HepG2 (cell line): ENCODE data around the gene ZBED5. TPM values are rescaled to one million over a fixed set of nuclear protein-coding genes. Genes with fewer than 3 reads are reported as not detected.

Experiments used
- ATAC-seq: fragments of 200-7000 bp; cut with Tn5 transposase; 3 replicates; pipeline ENCODE4 v1.9.1; 2020; ENCODE audit warnings: mild to moderate bottlenecking, moderate library complexity
- BruUV-seq: library from RNA; stranded (reverse); fragments of 400-500 nt; replicated peaks from 2 replicates; lab custom pipeline; 2021; lab: Mats Ljungman, UMichigan
- CTCF ChIA-PET: fragments of 300-600 bp; formaldehyde crosslinking; extraction: SDS; loops from one replicate; lab custom pipeline; 2021; ENCODE audit warnings: low total read pairs, inconsistent platforms, low intra/inter-chr PET ratio; lab: Yijun Ruan, JAX
- POLR2A ChIA-PET: fragments of 350-600 bp; sonication (Branson Sonifier 250); formaldehyde crosslinking; loops from one replicate; lab custom pipeline; 2020; ENCODE audit warnings: antibody characterized with exemption, inconsistent platforms; lab: Yijun Ruan, JAX
- DNase-seq: peaks from one replicate; pipeline ENCODE4 v3.0.0-alpha.2; 2015; ENCODE audit warnings: low spot score
- FAIRE-seq: peaks from 3 replicates; lab custom pipeline; 2011; peaks lifted over from hg19 to GRCh38; lab: Jason Lieb, UNC
- H2AFZ ChIP-seq: one replicate; pipeline ENCODE4 v1.6.1; 2011; ENCODE audit warnings: low read length, inconsistent platforms
- H3K27ac ChIP-seq: fragments of 300-600 bp; 3 replicates; pipeline ENCODE4 v1.8.0; 2011; ENCODE audit warnings: mixed run types, mild to moderate bottlenecking, mixed read lengths, low read length, inconsistent platforms; ENCODE audit not compliant: insufficient read depth; ENCODE audit errors: extremely low read length
- H3K27me3 ChIP-seq, 2 experiments: fragments of 200-600 bp in 1 of 2; 2 replicates in 1 of 2; 3 replicates in 1 of 2; pipeline versions ENCODE4 v1.6.0 to v1.8.0; 2011; ENCODE audit warnings: low read length in 2 of 2, mild to moderate bottlenecking in 2 of 2, moderate library complexity in 2 of 2, inconsistent platforms in 1 of 2; ENCODE audit not compliant: insufficient read depth in 2 of 2, control insufficient read depth in 1 of 2
- H3K36me3 ChIP-seq, 2 experiments: fragments of 200-600 bp in 1 of 2; replicated peaks in 1 of 2; 2 replicates in 1 of 2; 3 replicates in 1 of 2; pipeline versions ENCODE4 v1.5.1 to v1.8.0; 2011; ENCODE audit warnings: low read length in 2 of 2, inconsistent platforms in 1 of 2; ENCODE audit not compliant: insufficient read depth in 2 of 2, control insufficient read depth in 1 of 2
- H3K4me1 ChIP-seq: 2 replicates; pipeline ENCODE4 v1.5.1; 2012; ENCODE audit warnings: low read length, inconsistent platforms; ENCODE audit not compliant: insufficient read depth
- H3K4me2 ChIP-seq: 2 replicates; pipeline ENCODE4 v1.6.0; 2011; ENCODE audit warnings: low read depth, low read length, inconsistent platforms
- H3K4me3 ChIP-seq, 3 experiments: fragments of 200-600 bp in 1 of 3; sonication (generic), shearing (Covaris generic) in 1 of 3; replicated peaks in 1 of 3; 2 replicates each; pipeline ENCODE4 v1.5.1; 2011 to 2016; ENCODE audit warnings: low read length in 3 of 3, inconsistent platforms in 2 of 3, low read depth in 2 of 3, mild to moderate bottlenecking in 2 of 3, control low read depth in 1 of 3, mixed read lengths in 1 of 3; ENCODE audit not compliant: insufficient read depth in 1 of 3
- H3K79me2 ChIP-seq: one replicate; pipeline ENCODE4 v1.6.1; 2011; ENCODE audit warnings: low read length, inconsistent platforms; ENCODE audit not compliant: insufficient read depth
- H3K9ac ChIP-seq: 2 replicates; pipeline ENCODE4 v1.6.0; 2011; ENCODE audit warnings: mild to moderate bottlenecking, low read depth, low read length, inconsistent platforms; ENCODE audit not compliant: insufficient read depth
- H3K9me3 ChIP-seq: 2 replicates; pipeline ENCODE4 v1.5.1; 2012; ENCODE audit warnings: mild to moderate bottlenecking, low read length
- H4K20me1 ChIP-seq: 2 replicates; pipeline ENCODE4 v1.6.0; 2011; ENCODE audit warnings: inconsistent platforms, mild to moderate bottlenecking, low read length, moderate library complexity; ENCODE audit not compliant: insufficient read depth
- CSRNP2 ChIP-seq: sonication (generic); formaldehyde crosslinking; conservative IDR thresholded peaks from 2 replicates; pipeline ENCODE4 v1.8.0; 2022; ENCODE audit warnings: low read depth, missing genetic modification reagents
- DPF2 ChIP-seq: sonication (generic); formaldehyde crosslinking; IDR thresholded peaks from 2 replicates; pipeline ENCODE4 v1.4.0; 2020; ENCODE audit warnings: mild to moderate bottlenecking, low read depth, missing genetic modification reagents, borderline replicate concordance
- ELF3 ChIP-seq: IDR thresholded peaks from 2 replicates; pipeline ENCODE4 v1.6.1; 2016; ENCODE audit warnings: missing genetic modification reagents, missing compliant biosample characterization
- HIVEP1 ChIP-seq: sonication (generic); formaldehyde crosslinking; IDR thresholded peaks from 2 replicates; pipeline ENCODE4 v1.4.0; 2020; ENCODE audit warnings: mild to moderate bottlenecking, missing genetic modification reagents
- NFE2 ChIP-seq: sonication (generic); formaldehyde crosslinking; IDR thresholded peaks from 2 replicates; pipeline ENCODE4 v1.4.0; 2020; ENCODE audit warnings: missing genetic modification reagents
- RCOR2 ChIP-seq: IDR thresholded peaks from 2 replicates; pipeline ENCODE4 v1.6.1; 2016; ENCODE audit warnings: missing biosample characterization, missing genetic modification reagents
- SAP130 ChIP-seq: IDR thresholded peaks from 2 replicates; pipeline ENCODE4 v1.6.1; 2016; ENCODE audit warnings: low read depth
- U2AF2 ChIP-seq: fragments of 200-400 bp; formaldehyde crosslinking; IDR thresholded peaks from 2 replicates; pipeline ENCODE4 v1.6.1; 2017; ENCODE audit warnings: low read depth, mild to moderate bottlenecking, low read length
- UBTF ChIP-seq: sonication (generic); formaldehyde crosslinking; IDR thresholded peaks from 2 replicates; pipeline ENCODE4 v1.4.0; 2020; ENCODE audit warnings: mild to moderate bottlenecking, missing genetic modification reagents
- XRCC5 ChIP-seq: fragments of 200-400 bp; formaldehyde crosslinking; optimal IDR thresholded peaks from 2 replicates; pipeline ENCODE3; 2017; ENCODE audit warnings: mild to moderate bottlenecking, low read length
- ZBTB43 ChIP-seq: sonication (generic); formaldehyde crosslinking; conservative IDR thresholded peaks from 2 replicates; pipeline ENCODE4 v1.4.0; 2020; ENCODE audit warnings: missing genetic modification reagents
- ZIK1 ChIP-seq: sonication (generic); formaldehyde crosslinking; IDR thresholded peaks from 2 replicates; pipeline ENCODE4 v1.5.0; 2020; ENCODE audit warnings: mild to moderate bottlenecking, low read depth, missing genetic modification reagents, borderline replicate concordance
- ZNF383 ChIP-seq: sonication (generic); formaldehyde crosslinking; IDR thresholded peaks from 2 replicates; pipeline ENCODE4 v1.4.0; 2020; ENCODE audit warnings: missing genetic modification reagents, mild to moderate bottlenecking, borderline replicate concordance
- ZNF770 ChIP-seq: sonication (generic); formaldehyde crosslinking; IDR thresholded peaks from 2 replicates; pipeline ENCODE4 v1.5.0; 2020; ENCODE audit warnings: mild to moderate bottlenecking, missing genetic modification reagents
- WGBS: methylation state at CpG from one replicate; pipeline ENCODE4 v1.1.6; 2017; ENCODE audit warnings: low lambda C conversion rate; 5-methylcytosine and 5-hydroxymethylcytosine counted together
- in situ Hi-C: cut with HindIII; loops from 2 replicates; pipeline ENCODE4 v1.10.0; 2017; ENCODE audit warnings: low pct_unique_long_range_greater_than_20kb; ENCODE audit not compliant: extremely low pct_ligation_motif_present
- intact Hi-C: fragments of 100-400 bp; cut with micrococcal nuclease; formaldehyde crosslinking; loops from one replicate; pipeline ENCODE4 v1.10.0; 2022; ENCODE audit not compliant: unreplicated experiment
- polyA plus RNA-seq, 8 experiments: library from polyadenylated mRNA; depleted of rRNA in 3 of 8; stranded (reverse) in 7 of 8; unstranded in 1 of 8; fragments of >200 nt; fragmentation: Illumina TruSeq in 4 of 8; extraction: Trizol in 4 of 8; gene quantifications; 2 replicates each; pipeline versions ENCODE4 v1.2.1 to v1.2.3, GENCODE V29; 2011 to 2016; ENCODE audit warnings: low read depth in 4 of 8, missing spikeins in 1 of 8, mixed read lengths in 1 of 8; ENCODE audit not compliant: insufficient read depth in 1 of 8
- total RNA-seq, 5 experiments: library from RNA; depleted of rRNA; stranded (reverse); fragments of >200 nt; fragmentation: Illumina TruSeq; extraction: Trizol; gene quantifications; 2 replicates each; pipeline ENCODE4 v1.2.3, GENCODE V29; 2016; ENCODE audit warnings: low read depth in 1 of 5

Gene ZBED5
- total and polyA plus RNA-seq, 2 of the 13 experiments (the other 11 are each of a cell fraction or from before 2014, with no cell fraction given) = 18.2 to 38.6 TPM

GRCh38 chr11:10886652-10887250 is 28.9 kb upstream of the ZBED5 start:
- H2AFZ ChIP-seq = no peak overlapping the region
- 47% methylated on average over 3 of the region's 3 CpGs for WGBS
- H3K27ac ChIP-seq = no peak overlapping the region
- BruUV-seq = no TSS peak
- ChIA-PET POLR2A (interaction anchor here (0.5 kb wide), 1 partner anchor 582 kb away, joined by 3 read pairs; the partner anchor contains the start of gene ADM), CTCF (no interaction called here)
- H3K4me1 ChIP-seq = no peaks in the 10 kb centered on the region
- H3K79me2 ChIP-seq = no peaks in the 10 kb centered on the region
- intact Hi-C loops = no loop called here
- in situ Hi-C loops = no loop called here
- no peaks in the 10 kb centered on the region for H3K36me3 ChIP-seq
- no peak overlapping the region for H3K4me2 ChIP-seq
- FAIRE-seq = no peak
- no peaks in the 10 kb centered on the region for H4K20me1 ChIP-seq
- no peak overlapping the region for H3K9ac ChIP-seq
- ATAC-seq = no peak
- no peaks in the 10 kb centered on the region for H3K9me3 ChIP-seq
- no peak overlapping the region for H3K4me3 ChIP-seq
- no peak for DNase-seq
- no peaks in the 10 kb centered on the region for H3K27me3 ChIP-seq
- TF ChIP-seq HIVEP1 (CRISPR knock-in tag) (no peak), SAP130 (CRISPR knock-in tag) (no peak), ZBTB43 (CRISPR knock-in tag) (no peak), ZNF383 (CRISPR knock-in tag) (no peak), ELF3 (CRISPR knock-in tag) (no peak), UBTF (CRISPR knock-in tag) (no peak), XRCC5 (no peak), NFE2 (CRISPR knock-in tag) (no peak), DPF2 (CRISPR knock-in tag) (no peak), RCOR2 (CRISPR knock-in tag) (no peak), ZNF770 (CRISPR knock-in tag) (no peak), ZIK1 (CRISPR knock-in tag) (no peak), CSRNP2 (CRISPR knock-in tag) (no peak), U2AF2 (no peak)
